ENCODE data around the gene FBXO47. TPM values are rescaled to one million over a fixed set of nuclear protein-coding genes. Genes with fewer than 3 reads are reported as not detected.
A peak's percentile ranks its signal among the peaks of the same experiment; 100 is the strongest.

The FBXO47 gene
- total and polyA plus RNA-seq, 2 of the 13 experiments (the other 11 are each of a cell fraction or from before 2014, with no cell fraction given): not detected

DNA sequence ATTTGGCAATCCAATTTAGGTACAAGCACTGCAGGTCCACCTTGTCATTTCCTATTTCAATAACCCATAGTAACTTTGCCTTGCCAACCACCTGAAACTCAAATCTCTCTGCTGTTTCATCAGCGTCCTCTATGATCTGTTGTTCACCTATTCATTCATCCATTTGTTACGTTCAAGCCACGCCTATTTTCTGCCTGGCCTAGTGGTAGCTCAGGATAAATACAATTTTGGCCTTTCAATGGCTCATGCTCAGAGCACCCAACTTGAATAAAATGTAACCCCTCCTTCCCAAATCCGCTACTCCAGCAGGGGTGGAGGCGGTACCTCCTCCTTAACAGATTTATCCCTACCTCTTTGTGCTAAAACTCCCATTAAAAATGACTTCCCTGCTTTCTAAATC lies 3.6 kb upstream of the FBXO47 start (continued):
- no peak for TF ChIP-seq TGIF2 (CRISPR knock-in tag; IDR thresholded peaks at IDR 0.05)
- no peak for TF ChIP-seq ZBTB38 (CRISPR knock-in tag; IDR thresholded peaks at IDR 0.05)
- TF ChIP-seq SSRP1 (CRISPR knock-in tag; IDR thresholded peaks at IDR 0.05): no peak
- no peak for TF ChIP-seq LCORL (IDR thresholded peaks at IDR 0.05)
- TF ChIP-seq LCORL (CRISPR knock-in tag; IDR thresholded peaks at IDR 0.05): no peak

GRCh38 chr17:38970128-38970527 lies 2.9 kb upstream of the FBXO47 start:
- ATAC-seq (no peak), DNase-seq (ENCODE audit: low spot score) (no peak), FAIRE-seq (no peak)
- Histone ChIP-seq H3K4me1 (ENCODE audit: insufficient read depth, low read length) (peaks cover 5% of the 10 kb centered on the region), H4K20me1 (ENCODE audit: insufficient read depth, low read length) (no peaks in the 10 kb centered on the region), H3K79me2 (ENCODE audit: insufficient read depth, low read length) (no peaks in the 10 kb centered on the region), H3K36me3 (replicated peaks in 1 of 2; ENCODE audit: control insufficient read depth in 1 of 2, insufficient read depth in 2 of 2, low read length in 2 of 2) (no peaks in the 10 kb centered on the region), H3K4me3 (replicated peaks in 1 of 3; ENCODE audit: insufficient read depth in 1 of 3, low read depth in 2 of 3, low read length in 3 of 3) (no peak overlapping the region), H3K4me2 (ENCODE audit: low read depth, low read length) (no peak overlapping the region), H2AFZ (ENCODE audit: low read length) (no peak overlapping the region), H3K27me3 (ENCODE audit: control insufficient read depth in 1 of 2, insufficient read depth in 2 of 2, low read length in 2 of 2) (0 out of 5 replicates have a peak, but pooled peaks cover 0 to 6% of the 10 kb centered on the region in 2 experiments), H3K9ac (ENCODE audit: insufficient read depth, low read depth, low read length) (no peak overlapping the region), H3K27ac (ENCODE audit: extremely low read length, insufficient read depth, low read length) (no peak overlapping the region), H3K9me3 (ENCODE audit: low read length) (no peaks in the 10 kb centered on the region)
- ChIA-PET POLR2A (no interaction called here), CTCF (ENCODE audit: low intra/inter-chr PET ratio, low total read pairs) (no interaction called here)
- WGBS (ENCODE audit: low lambda C conversion rate): 24% methylated on average over 4 of the region's 4 CpGs
- in situ Hi-C loops (cut with HindIII; ENCODE audit: extremely low pct_ligation_motif_present, low pct_unique_long_range_greater_than_20kb) (no loop called here), intact Hi-C loops (cut with micrococcal nuclease; ENCODE audit: unreplicated experiment) (no loop called here)
- BruUV-seq (replicated peaks): no TSS peak
- 0 out of 2 replicates have a peak, but pooled peaks have one; percentile 40 for TF ChIP-seq GFI1 (CRISPR knock-in tag; IDR thresholded peaks at IDR 0.05; ENCODE audit: borderline replicate concordance)
- TF ChIP-seq TSC22D2 (CRISPR knock-in tag; IDR thresholded peaks at IDR 0.05; ENCODE audit: borderline replicate concordance): no peak

DNA sequence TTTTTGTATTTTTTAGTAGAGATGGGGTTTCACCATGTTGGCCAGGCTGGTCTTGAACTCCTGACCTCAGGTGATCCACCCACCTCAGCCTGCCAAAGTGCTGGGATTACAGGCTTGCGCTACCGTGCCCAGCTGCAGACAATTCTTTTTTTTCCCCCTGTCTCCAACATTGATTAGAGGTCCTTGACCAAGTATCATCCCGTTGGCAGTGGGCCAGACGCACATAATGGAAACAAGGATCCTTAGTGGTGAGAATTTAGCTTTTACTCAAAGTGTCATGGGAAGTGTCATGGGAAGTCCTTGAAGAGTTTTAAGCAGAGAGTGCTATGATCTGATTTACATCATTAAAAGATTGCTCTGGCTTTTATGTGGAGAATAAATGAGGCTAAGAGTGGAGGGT lies 2.1 kb upstream of the FBXO47 start:
- Histone ChIP-seq H3K9me3 (ENCODE audit: low read length) (no peaks in the 10 kb centered on the region), H4K20me1 (ENCODE audit: insufficient read depth, low read length) (no peaks in the 10 kb centered on the region), H3K27ac (ENCODE audit: extremely low read length, insufficient read depth, low read length) (no peak overlapping the region), H3K36me3 (replicated peaks in 1 of 2; ENCODE audit: control insufficient read depth in 1 of 2, insufficient read depth in 2 of 2, low read length in 2 of 2) (no peaks in the 10 kb centered on the region), H2AFZ (ENCODE audit: low read length) (no peak overlapping the region), H3K4me2 (ENCODE audit: low read depth, low read length) (no peak overlapping the region), H3K9ac (ENCODE audit: insufficient read depth, low read depth, low read length) (no peak overlapping the region), H3K79me2 (ENCODE audit: insufficient read depth, low read length) (no peaks in the 10 kb centered on the region), H3K4me3 (replicated peaks in 1 of 3; ENCODE audit: insufficient read depth in 1 of 3, low read depth in 2 of 3, low read length in 3 of 3) (no peak overlapping the region), H3K4me1 (ENCODE audit: insufficient read depth, low read length) (peaks cover 5% of the 10 kb centered on the region), H3K27me3 (ENCODE audit: control insufficient read depth in 1 of 2, insufficient read depth in 2 of 2, low read length in 2 of 2) (0 out of 5 replicates have a peak, but pooled peaks cover 0 to 6% of the 10 kb centered on the region in 2 experiments)
- WGBS (ENCODE audit: low lambda C conversion rate): 43% methylated on average over 4 of the region's 4 CpGs
- DNase-seq (ENCODE audit: low spot score) (no peak), FAIRE-seq (no peak), ATAC-seq (no peak)
- ChIA-PET CTCF (ENCODE audit: low intra/inter-chr PET ratio, low total read pairs) (no interaction called here), POLR2A (no interaction called here)
- intact Hi-C loops (cut with micrococcal nuclease; ENCODE audit: unreplicated experiment): no loop called here
- no TSS peak for BruUV-seq (replicated peaks)
- in situ Hi-C loops (cut with HindIII; ENCODE audit: extremely low pct_ligation_motif_present, low pct_unique_long_range_greater_than_20kb): no loop called here
- TF ChIP-seq SMARCC2 (IDR thresholded peaks at IDR 0.05): no peak
- TF ChIP-seq LCORL (IDR thresholded peaks at IDR 0.05): peak; percentile 9; the same call in 1 of the 2 replicates
- TF ChIP-seq LCORL (CRISPR knock-in tag; IDR thresholded peaks at IDR 0.05): no peak
- TF ChIP-seq TARDBP (CRISPR knock-in tag; IDR thresholded peaks at IDR 0.05): no peak

Data from HepG2 (cell line).